HG03025 (cell line): Measurements from ENCODE around the gene CLIP1.
"Not testable (repeated sequence)": the region's sequence is repeated elsewhere in the genome, so short reads cannot be mapped to it uniquely, and the experiment has no call there.

Experiments used
- ATAC-seq: cut with Tn5 transposase; IDR thresholded peaks from one replicate; pipeline ENCODE4 v1.9.1; 2021; ENCODE audit warnings: mild to moderate bottlenecking, moderate library complexity; ENCODE audit not compliant: unreplicated experiment, low FRiP score

CLIP1 gene

GRCh38 chr12:122399592-122400373, 22.7 kb downstream of the CLIP1 start:
- ATAC-seq, result no peak

- ATAC-seq, result no peak
Measured at GRCh38 chr12:122399254-122399591, 23.2 kb downstream of the CLIP1 start.

GRCh38 chr12:122397981-122398380, 24.5 kb downstream of the CLIP1 start:
- ATAC-seq, result not testable (repeated sequence)

- no peak for ATAC-seq
Measured at GRCh38 chr12:122395319-122395718, 27.1 kb downstream of the CLIP1 start.

GRCh38 chr12:122394626-122395194, 27.8 kb downstream of the CLIP1 start:
- no peak for ATAC-seq

- no peak for ATAC-seq
Measured at GRCh38 chr12:122393817-122394216, 28.7 kb downstream of the CLIP1 start.

GRCh38 chr12:122392411-122392810, 30.1 kb downstream of the CLIP1 start:
- ATAC-seq, result no peak

- ATAC-seq, result no peak
Measured at GRCh38 chr12:122389677-122390076, 32.8 kb downstream of the CLIP1 start.

GRCh38 chr12:122387887-122388286, 34.6 kb downstream of the CLIP1 start:
- ATAC-seq, result no peak

DNA sequence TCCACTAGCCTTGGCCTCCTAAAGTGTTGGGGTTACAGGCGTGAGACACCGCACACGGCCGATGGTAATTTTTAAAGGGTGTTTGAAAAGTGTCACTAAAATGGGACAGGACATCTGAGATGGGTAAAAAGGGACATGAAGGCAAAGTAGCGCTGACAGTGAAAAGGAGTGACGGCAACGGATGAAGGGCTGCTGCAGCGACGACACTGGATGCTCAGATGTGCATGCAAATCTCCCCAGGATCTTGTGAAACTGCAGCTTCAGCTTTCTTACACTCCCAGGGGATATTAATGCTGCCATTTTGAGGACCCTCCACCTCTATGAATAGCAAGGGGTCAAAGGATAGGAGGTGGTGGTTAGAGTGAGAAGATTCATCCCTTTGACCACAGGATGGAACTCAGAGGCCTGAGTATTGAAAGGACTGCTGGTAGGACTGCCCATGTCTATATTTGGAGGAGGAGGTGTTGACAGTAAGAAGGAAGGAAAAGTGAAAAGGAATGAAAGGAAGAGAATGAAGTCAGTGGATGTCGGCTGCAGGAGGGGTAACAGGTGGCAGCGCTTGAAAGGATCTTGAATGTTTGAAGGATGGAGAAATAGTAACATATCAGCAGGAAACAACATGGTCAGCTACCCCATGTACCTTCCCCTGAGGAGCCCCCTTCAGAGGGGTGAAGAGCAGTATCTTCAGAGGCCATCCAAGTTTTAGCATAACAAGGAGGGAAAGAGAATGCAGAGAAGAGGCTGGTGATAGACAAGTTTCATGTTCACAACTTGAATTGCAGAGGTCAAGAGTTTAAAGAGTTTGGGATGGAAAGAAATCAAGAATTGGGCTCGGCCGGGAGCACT, 37.1 kb downstream of the CLIP1 start:
- ATAC-seq, result no peak

- no peak for ATAC-seq
Measured at GRCh38 chr12:122382919-122383350, 39.5 kb downstream of the CLIP1 start.

- ATAC-seq, result no peak
Measured at GRCh38 chr12:122381021-122381420, 41.4 kb downstream of the CLIP1 start.

DNA sequence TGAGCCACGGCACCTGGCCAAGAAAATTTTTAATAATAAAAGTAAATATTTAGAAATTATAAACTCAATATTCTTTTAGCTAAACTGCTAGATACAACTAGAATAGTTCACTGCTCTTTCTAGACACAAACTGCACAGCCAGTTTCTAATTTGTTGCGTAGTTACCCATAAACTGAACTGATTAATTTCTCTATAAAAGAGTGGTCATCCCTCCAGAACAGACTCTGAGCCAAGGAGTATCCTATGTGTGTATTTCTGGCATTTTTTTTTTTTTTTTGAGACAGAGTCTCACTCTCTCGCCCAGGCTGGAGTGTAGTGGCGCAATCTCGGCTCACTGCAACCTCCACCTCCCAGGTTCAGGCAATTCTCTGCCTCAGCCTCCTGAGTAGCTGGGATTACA, 45.7 kb downstream of the CLIP1 start:
- not testable (repeated sequence) for ATAC-seq

- no peak for ATAC-seq
Measured at GRCh38 chr12:122374707-122375106, 47.8 kb downstream of the CLIP1 start.

- ATAC-seq, result no peak
Measured at GRCh38 chr12:122371475-122372045, 50.9 kb downstream of the CLIP1 start.

- no peak for ATAC-seq
Measured at GRCh38 chr12:122368361-122369073, 54.0 kb downstream of the CLIP1 start.

DNA sequence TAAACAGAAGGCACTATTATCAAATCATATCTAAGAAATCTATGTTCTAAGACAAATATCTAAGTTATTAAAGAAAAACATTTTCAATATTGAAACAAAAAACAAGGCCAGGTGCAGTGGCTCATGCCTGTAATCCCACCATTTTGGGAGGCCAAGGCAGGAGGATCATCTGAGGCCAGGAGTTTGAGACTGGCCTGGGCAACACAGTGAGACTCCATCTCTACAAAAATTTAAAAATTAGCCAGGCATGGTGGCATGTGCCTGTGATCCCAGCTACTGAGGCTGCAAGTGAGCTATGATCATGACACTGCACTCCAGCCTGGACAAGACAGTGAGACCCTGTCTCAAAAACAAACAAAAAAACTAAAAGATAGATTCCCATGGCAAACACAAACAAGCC, 54.8 kb downstream of the CLIP1 start:
- ATAC-seq, result not testable (repeated sequence)

DNA sequence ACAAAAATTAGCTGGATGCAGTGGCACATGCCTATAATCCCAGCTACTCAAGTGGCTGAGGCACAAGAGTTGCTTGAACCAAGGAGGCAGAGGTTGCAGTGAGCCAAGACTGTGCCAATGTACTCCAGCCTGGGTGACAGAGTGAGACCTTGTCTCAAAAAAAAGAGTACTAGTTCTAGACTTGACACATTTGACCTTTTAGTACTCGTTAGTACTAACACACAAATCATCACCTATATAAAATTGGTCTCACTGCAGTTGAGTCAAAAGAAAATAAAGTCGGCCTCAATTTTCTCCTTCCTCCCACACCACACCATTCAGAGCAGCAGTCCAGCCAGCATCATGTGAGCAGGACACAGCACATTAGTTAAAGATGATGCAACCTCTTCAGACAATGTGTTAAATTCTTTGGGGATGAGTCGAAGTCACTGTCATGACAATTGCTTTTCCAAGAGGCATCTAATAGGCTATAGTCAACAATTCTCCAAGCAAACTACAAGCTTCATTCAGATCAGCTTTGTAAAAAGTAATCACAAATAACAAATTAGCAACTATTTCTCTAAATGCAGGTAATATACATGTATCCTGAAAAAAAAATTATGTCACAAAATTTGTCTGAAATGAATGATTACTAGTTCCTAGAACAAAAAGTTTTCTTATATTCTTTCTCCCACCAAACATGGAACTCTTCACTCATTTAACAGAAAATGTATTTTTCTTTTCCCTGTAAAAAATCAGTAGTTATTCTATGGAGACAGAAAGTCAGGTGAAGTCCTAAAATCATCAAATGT, 55.6 kb downstream of the CLIP1 start:
- ATAC-seq, result no peak

DNA sequence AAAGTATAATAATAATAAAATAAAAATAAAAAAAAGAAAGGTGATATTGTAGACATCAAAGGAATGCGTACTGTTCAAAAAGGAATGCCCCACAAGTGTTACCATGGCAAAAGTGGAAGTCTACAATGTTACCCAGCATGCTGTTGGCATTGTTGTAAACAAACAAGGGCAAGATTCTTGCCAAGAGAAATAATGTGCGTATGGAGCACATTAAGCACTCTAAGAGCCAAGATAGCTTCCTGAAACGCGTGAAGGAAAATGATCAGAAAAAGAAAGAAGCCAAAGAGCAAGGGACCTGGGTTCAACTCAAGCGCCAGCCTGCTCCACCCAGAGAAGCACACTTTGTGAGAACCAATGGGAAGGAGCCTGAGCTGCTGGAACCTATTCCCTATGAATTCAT, 57.2 kb downstream of the CLIP1 start:
- not testable (repeated sequence) for ATAC-seq

GRCh38 chr12:122363782-122364181, 58.7 kb downstream of the CLIP1 start:
- ATAC-seq, result no peak
